Limb (tissue), 2 donors: ENCODE results near the gene TTC28.
"Not testable (repeated sequence)": the region's sequence is repeated elsewhere in the genome, so short reads cannot be mapped to it uniquely, and the experiment has no call there.

ENCODE experiments used
- DNase-seq, 2 donors: peaks; one replicate each; pipeline ENCODE4 v3.0.0-alpha.2; 2016; ENCODE audit errors: extremely low spot score in 2 of 2

Gene TTC28

GRCh38 chr22:28604966-28605761 is 74.5 kb downstream of the TTC28 start:
- DNase-seq: no peak

GRCh38 chr22:28601915-28602314 is 77.7 kb downstream of the TTC28 start:
- DNase-seq: no peak

GRCh38 chr22:28600546-28601143 is 79.0 kb downstream of the TTC28 start:
- peak in 1 of 2 donors; percentile 84 for DNase-seq

- no peak for DNase-seq
Observed at GRCh38 chr22:28599693-28600092, 79.9 kb downstream of the TTC28 start.

GRCh38 chr22:28597665-28598064 is 82.0 kb downstream of the TTC28 start:
- DNase-seq: no peak

GRCh38 chr22:28594797-28595462 is 84.7 kb downstream of the TTC28 start:
- peak in 1 of 2 donors; percentile 89 for DNase-seq

GRCh38 chr22:28594076-28594796 is 85.4 kb downstream of the TTC28 start:
- DNase-seq: no peak

- no peak for DNase-seq
Observed at GRCh38 chr22:28593299-28593698, 86.3 kb downstream of the TTC28 start.

- DNase-seq: no peak
Observed at GRCh38 chr22:28589102-28589750, 90.4 kb downstream of the TTC28 start.

- no peak for DNase-seq
Observed at GRCh38 chr22:28585324-28585723, 94.3 kb downstream of the TTC28 start.

- DNase-seq: peak in 1 of 2 donors; percentile 63
Observed at GRCh38 chr22:28582806-28583205, 96.8 kb downstream of the TTC28 start.

- no peak for DNase-seq
Observed at GRCh38 chr22:28581016-28581415, 98.6 kb downstream of the TTC28 start.

GRCh38 chr22:28576162-28576561 is 103.5 kb downstream of the TTC28 start:
- DNase-seq: no peak

GRCh38 chr22:28574159-28574788 is 105.4 kb downstream of the TTC28 start:
- no peak for DNase-seq

GRCh38 chr22:28570696-28571373 is 108.8 kb downstream of the TTC28 start:
- DNase-seq: peak in 1 of 2 donors; percentile 21

- not testable (repeated sequence) for DNase-seq
Observed at GRCh38 chr22:28568974-28569373, 110.7 kb downstream of the TTC28 start.

- no peak for DNase-seq
Observed at GRCh38 chr22:28568099-28568498, 111.5 kb downstream of the TTC28 start.

- DNase-seq: not testable (repeated sequence)
Observed at GRCh38 chr22:28566920-28567499, 112.6 kb downstream of the TTC28 start.

- no peak for DNase-seq
Observed at GRCh38 chr22:28563636-28564035, 116.0 kb downstream of the TTC28 start.

- no peak for DNase-seq
Observed at GRCh38 chr22:28562324-28562723, 117.3 kb downstream of the TTC28 start.
